ENCODE results near the gene CACNB4.

Gene CACNB4

GRCh38 chr2:152054593-152054992, 44.3 kb downstream of the CACNB4 start:
- DNase-seq (ENCODE audit: low read depth, low spot score), result no peak
- no peaks in the 10 kb centered on the region for H3K27me3 ChIP-seq (ENCODE audit: insufficient read depth, insufficient read length)
- H3K9ac ChIP-seq (ENCODE audit: insufficient read length, low read depth), result no peak overlapping the region
- TF ChIP-seq SUZ12 (IDR thresholded peaks at IDR 0.05; ENCODE audit: extremely low read depth, insufficient read depth, insufficient read length) (no peak), YY1 (IDR thresholded peaks at IDR 0.05; ENCODE audit: insufficient read depth, insufficient read length) (no peak), ZNF274 (IDR thresholded peaks at IDR 0.05; ENCODE audit: low read depth, low read length) (no peak)
- H3K4me3 ChIP-seq (ENCODE audit: insufficient read length, low read depth), result no peak overlapping the region
- H3K9me3 ChIP-seq (ENCODE audit: insufficient read depth, low read length), result peaks cover 26% of the 10 kb centered on the region; the same call in 1 of the 2 replicates
- no peaks in the 10 kb centered on the region for H3K4me1 ChIP-seq (ENCODE audit: insufficient read depth, insufficient read length)
- no peaks in the 10 kb centered on the region for H3K36me3 ChIP-seq (ENCODE audit: insufficient read depth, insufficient read length, low read length)

GRCh38 chr2:152051436-152051835, 47.4 kb downstream of the CACNB4 start:
- Histone ChIP-seq H3K4me1 (ENCODE audit: insufficient read depth, insufficient read length) (no peaks in the 10 kb centered on the region), H3K9me3 (ENCODE audit: insufficient read depth, low read length) (no peaks in the 10 kb centered on the region), H3K36me3 (ENCODE audit: insufficient read depth, insufficient read length, low read length) (no peaks in the 10 kb centered on the region), H3K27me3 (ENCODE audit: insufficient read depth, insufficient read length) (no peaks in the 10 kb centered on the region), H3K4me3 (ENCODE audit: insufficient read length, low read depth) (no peak overlapping the region), H3K9ac (ENCODE audit: insufficient read length, low read depth) (no peak overlapping the region)
- DNase-seq (ENCODE audit: low read depth, low spot score), result no peak
- TF ChIP-seq YY1 (IDR thresholded peaks at IDR 0.05; ENCODE audit: insufficient read depth, insufficient read length) (no peak), ZNF274 (IDR thresholded peaks at IDR 0.05; ENCODE audit: low read depth, low read length) (no peak), SUZ12 (IDR thresholded peaks at IDR 0.05; ENCODE audit: extremely low read depth, insufficient read depth, insufficient read length) (no peak)

GRCh38 chr2:152050915-152051314, 47.9 kb downstream of the CACNB4 start:
- TF ChIP-seq YY1 (IDR thresholded peaks at IDR 0.05; ENCODE audit: insufficient read depth, insufficient read length) (no peak), ZNF274 (IDR thresholded peaks at IDR 0.05; ENCODE audit: low read depth, low read length) (no peak), SUZ12 (IDR thresholded peaks at IDR 0.05; ENCODE audit: extremely low read depth, insufficient read depth, insufficient read length) (no peak)
- no peak for DNase-seq (ENCODE audit: low read depth, low spot score)
- H3K4me3 ChIP-seq (ENCODE audit: insufficient read length, low read depth), result no peak overlapping the region
- H3K4me1 ChIP-seq (ENCODE audit: insufficient read depth, insufficient read length), result no peaks in the 10 kb centered on the region
- no peaks in the 10 kb centered on the region for H3K9me3 ChIP-seq (ENCODE audit: insufficient read depth, low read length)
- no peak overlapping the region for H3K9ac ChIP-seq (ENCODE audit: insufficient read length, low read depth)
- H3K27me3 ChIP-seq (ENCODE audit: insufficient read depth, insufficient read length), result no peaks in the 10 kb centered on the region
- H3K36me3 ChIP-seq (ENCODE audit: insufficient read depth, insufficient read length, low read length), result no peaks in the 10 kb centered on the region

- no peaks in the 10 kb centered on the region for H3K9me3 ChIP-seq (ENCODE audit: insufficient read depth, low read length)
- TF ChIP-seq ZNF274 (IDR thresholded peaks at IDR 0.05; ENCODE audit: low read depth, low read length) (no peak), SUZ12 (IDR thresholded peaks at IDR 0.05; ENCODE audit: extremely low read depth, insufficient read depth, insufficient read length) (no peak), YY1 (IDR thresholded peaks at IDR 0.05; ENCODE audit: insufficient read depth, insufficient read length) (no peak)
- H3K27me3 ChIP-seq (ENCODE audit: insufficient read depth, insufficient read length), result no peaks in the 10 kb centered on the region
- H3K36me3 ChIP-seq (ENCODE audit: insufficient read depth, insufficient read length, low read length), result no peaks in the 10 kb centered on the region
- no peak overlapping the region for H3K4me3 ChIP-seq (ENCODE audit: insufficient read length, low read depth)
- peak; percentile 71 for DNase-seq (ENCODE audit: low read depth, low spot score)
- H3K9ac ChIP-seq (ENCODE audit: insufficient read length, low read depth), result no peak overlapping the region
- no peaks in the 10 kb centered on the region for H3K4me1 ChIP-seq (ENCODE audit: insufficient read depth, insufficient read length)
Observed at GRCh38 chr2:152050341-152050740, 48.5 kb downstream of the CACNB4 start.

- Histone ChIP-seq H3K9me3 (ENCODE audit: insufficient read depth, low read length) (no peaks in the 10 kb centered on the region), H3K4me3 (ENCODE audit: insufficient read length, low read depth) (no peak overlapping the region), H3K27me3 (ENCODE audit: insufficient read depth, insufficient read length) (no peaks in the 10 kb centered on the region), H3K36me3 (ENCODE audit: insufficient read depth, insufficient read length, low read length) (no peaks in the 10 kb centered on the region), H3K9ac (ENCODE audit: insufficient read length, low read depth) (no peak overlapping the region), H3K4me1 (ENCODE audit: insufficient read depth, insufficient read length) (no peaks in the 10 kb centered on the region)
- no peak for DNase-seq (ENCODE audit: low read depth, low spot score)
- TF ChIP-seq YY1 (IDR thresholded peaks at IDR 0.05; ENCODE audit: insufficient read depth, insufficient read length) (no peak), ZNF274 (IDR thresholded peaks at IDR 0.05; ENCODE audit: low read depth, low read length) (no peak), SUZ12 (IDR thresholded peaks at IDR 0.05; ENCODE audit: extremely low read depth, insufficient read depth, insufficient read length) (no peak)
Observed at GRCh38 chr2:152049541-152049940, 49.3 kb downstream of the CACNB4 start.

GRCh38 chr2:152047824-152048471, 50.9 kb downstream of the CACNB4 start:
- Histone ChIP-seq H3K4me3 (ENCODE audit: insufficient read length, low read depth) (no peak overlapping the region), H3K27me3 (ENCODE audit: insufficient read depth, insufficient read length) (no peaks in the 10 kb centered on the region), H3K9me3 (ENCODE audit: insufficient read depth, low read length) (no peaks in the 10 kb centered on the region), H3K9ac (ENCODE audit: insufficient read length, low read depth) (no peak overlapping the region), H3K36me3 (ENCODE audit: insufficient read depth, insufficient read length, low read length) (no peaks in the 10 kb centered on the region), H3K4me1 (ENCODE audit: insufficient read depth, insufficient read length) (no peaks in the 10 kb centered on the region)
- DNase-seq (ENCODE audit: low read depth, low spot score), result no peak
- TF ChIP-seq SUZ12 (IDR thresholded peaks at IDR 0.05; ENCODE audit: extremely low read depth, insufficient read depth, insufficient read length), result no peak
- no peak for TF ChIP-seq ZNF274 (IDR thresholded peaks at IDR 0.05; ENCODE audit: low read depth, low read length)
- no peak for TF ChIP-seq YY1 (IDR thresholded peaks at IDR 0.05; ENCODE audit: insufficient read depth, insufficient read length)

- TF ChIP-seq ZNF274 (IDR thresholded peaks at IDR 0.05; ENCODE audit: low read depth, low read length), result no peak
- no peak for TF ChIP-seq YY1 (IDR thresholded peaks at IDR 0.05; ENCODE audit: insufficient read depth, insufficient read length)
- no peak for TF ChIP-seq SUZ12 (IDR thresholded peaks at IDR 0.05; ENCODE audit: extremely low read depth, insufficient read depth, insufficient read length)
- H3K4me3 ChIP-seq (ENCODE audit: insufficient read length, low read depth), result no peak overlapping the region
Observed at GRCh38 chr2:152046940-152047339, 51.9 kb downstream of the CACNB4 start.

More at GRCh38 chr2:152046940-152047339, 51.9 kb downstream of the CACNB4 start:
- no peaks in the 10 kb centered on the region for H3K27me3 ChIP-seq (ENCODE audit: insufficient read depth, insufficient read length)
- H3K9ac ChIP-seq (ENCODE audit: insufficient read length, low read depth), result no peak overlapping the region
- H3K4me1 ChIP-seq (ENCODE audit: insufficient read depth, insufficient read length), result no peaks in the 10 kb centered on the region
- DNase-seq (ENCODE audit: low read depth, low spot score), result no peak
- no peaks in the 10 kb centered on the region for H3K9me3 ChIP-seq (ENCODE audit: insufficient read depth, low read length)
- H3K36me3 ChIP-seq (ENCODE audit: insufficient read depth, insufficient read length, low read length), result no peaks in the 10 kb centered on the region
